PC-9 (cell line): ENCODE data around the gene EXD3. TPM values are rescaled to one million over a fixed set of nuclear protein-coding genes. Genes with fewer than 3 reads are reported as not detected.

Experiments used
- BruUV-seq: library from RNA; stranded (reverse); fragments of 400-500 nt; replicated peaks from 2 replicates; lab custom pipeline; 2021; lab: Mats Ljungman, UMichigan
- CTCF ChIA-PET: fragments of 300-600 bp; sonication (Branson Sonifier 250); formaldehyde crosslinking; loops from one replicate; lab custom pipeline; 2022; ENCODE audit warnings: antibody characterized with exemption; lab: Charles Lee
- POLR2A ChIA-PET: fragments of 300-600 bp; sonication (Branson Sonifier 250); formaldehyde crosslinking; loops from one replicate; lab custom pipeline; 2022; ENCODE audit warnings: antibody characterized with exemption; ENCODE audit not compliant: unreplicated experiment; lab: Charles Lee
- DNase-seq, 2 experiments: peaks; one replicate each; pipeline versions ENCODE4 v3.0.0 to v3.0.0-alpha.2; 2015 to 2022; ENCODE audit warnings: mixed read lengths in 1 of 2
- H2AFZ ChIP-seq: fragments of 200-600 bp; sonication (generic); 2 replicates; pipeline ENCODE4 v1.8.1; 2017; ENCODE audit warnings: antibody characterized with exemption
- H3F3A ChIP-seq: fragments of 200-600 bp; sonication (generic); 2 replicates; pipeline ENCODE4 v1.8.1; 2017; ENCODE audit warnings: antibody characterized with exemption, mild to moderate bottlenecking, low read depth; ENCODE audit not compliant: insufficient read depth
- H3K27ac ChIP-seq: fragments of 200-600 bp; sonication (generic); 2 replicates; pipeline ENCODE4 v1.6.1; 2016; ENCODE audit warnings: mixed run types
- H3K27me3 ChIP-seq: fragments of 200-600 bp; sonication (generic); 2 replicates; pipeline ENCODE4 v1.6.1; 2016; ENCODE audit warnings: low read depth, mixed run types; ENCODE audit not compliant: insufficient read depth
- H3K36me3 ChIP-seq: fragments of 200-600 bp; sonication (generic); 2 replicates; pipeline ENCODE4 v1.6.1; 2016; ENCODE audit warnings: low read depth, mixed run types
- H3K4me1 ChIP-seq: fragments of 200-600 bp; sonication (generic); replicated peaks from 2 replicates; pipeline ENCODE4 v1.6.1; 2016; ENCODE audit warnings: mixed run types; ENCODE audit not compliant: insufficient read depth
- H3K4me2 ChIP-seq: fragments of 200-600 bp; sonication (generic); 2 replicates; pipeline ENCODE4 v1.6.1; 2017; ENCODE audit warnings: mixed run types
- H3K4me3 ChIP-seq: fragments of 200-600 bp; sonication (generic); 2 replicates; pipeline ENCODE4 v1.6.1; 2016; ENCODE audit warnings: mixed run types
- H3K79me2 ChIP-seq: fragments of 200-600 bp; sonication (generic); 2 replicates; pipeline ENCODE4 v1.6.1; 2017; ENCODE audit warnings: low read depth, mixed run types
- H3K9me2 ChIP-seq: fragments of 200-600 bp; sonication (generic); 2 replicates; pipeline ENCODE4 v1.8.1; 2017; ENCODE audit warnings: mild to moderate bottlenecking; ENCODE audit not compliant: insufficient read depth
- H3K9me3 ChIP-seq: fragments of 200-600 bp; sonication (generic); 2 replicates; pipeline ENCODE4 v1.8.1; 2016; ENCODE audit warnings: low read depth; ENCODE audit not compliant: insufficient read depth
- H4K20me1 ChIP-seq: fragments of 200-600 bp; sonication (generic); 2 replicates; pipeline ENCODE4 v1.8.1; 2017; ENCODE audit not compliant: insufficient read depth
- CTCF ChIP-seq: fragments of 200-600 bp; sonication (generic); conservative IDR thresholded peaks from 2 replicates; pipeline ENCODE4 v1.6.1; 2017; ENCODE audit warnings: mixed run types, antibody characterized with exemption, mild to moderate bottlenecking, moderate library complexity
- EZH2 ChIP-seq: fragments of 200-600 bp; sonication (generic); IDR thresholded peaks from 2 replicates; pipeline ENCODE4 v1.8.0; 2017; ENCODE audit warnings: antibody characterized with exemption, low read depth
- intact Hi-C: fragments of 100-400 bp; cut with micrococcal nuclease; formaldehyde crosslinking; loops from one replicate; pipeline ENCODE4 v1.10.0; 2022; ENCODE audit not compliant: unreplicated experiment
- total RNA-seq: library from RNA; stranded (reverse); gene quantifications from 2 replicates; pipeline ENCODE4 v1.2.3, GENCODE V29; 2021

Gene EXD3
- total RNA-seq, 1 experiment from 2014 or later, result 23.7 TPM

- DNase-seq, result no peak
- H3K4me3 ChIP-seq, result no peak overlapping the region
- 0 out of 2 replicates have a peak, but pooled peaks cover 4% of the 10 kb centered on the region for H3K4me1 ChIP-seq
- H3K79me2 ChIP-seq, result 0 out of 2 replicates have a peak, but pooled peaks cover 3% of the 10 kb centered on the region
- POLR2A ChIA-PET, result no interaction called here
- H4K20me1 ChIP-seq, result no peaks in the 10 kb centered on the region
- CTCF ChIA-PET, result no interaction called here
- no peak overlapping the region for H2AFZ ChIP-seq
- BruUV-seq, result no TSS peak
- no peaks in the 10 kb centered on the region for H3K9me2 ChIP-seq
- no peak overlapping the region for H3K27ac ChIP-seq
- 0 out of 2 replicates have a peak, but pooled peaks cover 6% of the 10 kb centered on the region for H3K27me3 ChIP-seq
- no peak overlapping the region for H3K4me2 ChIP-seq
- no peaks in the 10 kb centered on the region for H3K9me3 ChIP-seq
- intact Hi-C loops, result no loop called here
- TF ChIP-seq EZH2, result no peak
- TF ChIP-seq CTCF, result no peak
- peaks cover 5% of the 10 kb centered on the region; the same call in 1 of the 2 replicates for H3F3A ChIP-seq
- H3K36me3 ChIP-seq, result no peaks in the 10 kb centered on the region
Measured at GRCh38 chr9:137461663-137462395, 38.9 kb upstream of the EXD3 start.

- Histone ChIP-seq H3K79me2 (0 out of 2 replicates have a peak, but pooled peaks cover 3% of the 10 kb centered on the region), H3K27ac (no peak overlapping the region), H3K4me2 (no peak overlapping the region), H3K9me3 (no peaks in the 10 kb centered on the region), H3K4me1 (0 out of 2 replicates have a peak, but pooled peaks cover 4% of the 10 kb centered on the region), H3K27me3 (0 out of 2 replicates have a peak, but pooled peaks cover 6% of the 10 kb centered on the region), H2AFZ (no peak overlapping the region), H3F3A (peaks cover 9% of the 10 kb centered on the region; the same call in 1 of the 2 replicates), H4K20me1 (no peaks in the 10 kb centered on the region), H3K4me3 (no peak overlapping the region), H3K36me3 (no peaks in the 10 kb centered on the region), H3K9me2 (no peaks in the 10 kb centered on the region)
- ChIA-PET POLR2A (no interaction called here), CTCF (no interaction called here)
- no peak for TF ChIP-seq CTCF
- no peak for TF ChIP-seq EZH2
- no peak for DNase-seq
- intact Hi-C loops, result no loop called here
- no TSS peak for BruUV-seq
Measured at GRCh38 chr9:137461316-137461662, 38.3 kb upstream of the EXD3 start.

GRCh38 chr9:137460363-137461315 is 37.7 kb upstream of the EXD3 start:
- H2AFZ ChIP-seq, result no peak overlapping the region
- H4K20me1 ChIP-seq, result no peaks in the 10 kb centered on the region
- intact Hi-C loops, result no loop called here
- H3K4me3 ChIP-seq, result no peak overlapping the region
- 0 out of 2 replicates have a peak, but pooled peaks cover 3% of the 10 kb centered on the region for H3K79me2 ChIP-seq
- 0 out of 2 replicates have a peak, but pooled peaks cover 4% of the 10 kb centered on the region for H3K4me1 ChIP-seq
- peaks cover 2% of the 10 kb centered on the region; the same call in 1 of the 2 replicates for H3K36me3 ChIP-seq
- H3K9me3 ChIP-seq, result no peaks in the 10 kb centered on the region
- 0 out of 2 replicates have a peak, but pooled peaks cover under 1% of the 10 kb centered on the region for H3K27me3 ChIP-seq
- no peaks in the 10 kb centered on the region for H3K9me2 ChIP-seq
- no peak overlapping the region for H3K27ac ChIP-seq
- POLR2A ChIA-PET, result no interaction called here
- H3K4me2 ChIP-seq, result no peak overlapping the region
- H3F3A ChIP-seq, result peaks cover 9% of the 10 kb centered on the region; the same call in 1 of the 2 replicates
- no TSS peak for BruUV-seq
- CTCF ChIA-PET, result no interaction called here
- DNase-seq, result no peak
- no peak for TF ChIP-seq CTCF
- no peak for TF ChIP-seq EZH2
